RWPE2 (cell line): ENCODE results near the gene AURKB.

Experiments
- ATAC-seq: fragments of 200-7000 bp; cut with Tn5 transposase; 3 replicates; pipeline ENCODE4 v1.9.1; 2021; ENCODE audit warnings: low read depth
- DNase-seq: peaks from one replicate; pipeline ENCODE4 v3.0.0-alpha.2; 2020; ENCODE audit warnings: low spot score
- H3K27ac ChIP-seq: fragments of 450-650 bp; 2 replicates; pipeline ENCODE4 v1.5.1; 2017; ENCODE audit warnings: mild to moderate bottlenecking; ENCODE audit not compliant: poor library complexity, severe bottlenecking
- H3K27me3 ChIP-seq: fragments of 250-450 bp; sonication (Bioruptor Pico); 2 replicates; pipeline ENCODE4 v1.5.1; 2021; ENCODE audit warnings: mild to moderate bottlenecking, moderate library complexity; ENCODE audit not compliant: insufficient read depth, poor library complexity, severe bottlenecking
- H3K36me3 ChIP-seq: fragments of 250-450 bp; sonication (Bioruptor Pico); 2 replicates; pipeline ENCODE4 v1.5.1; 2020; ENCODE audit warnings: low read depth, mild to moderate bottlenecking, moderate library complexity
- H3K4me1 ChIP-seq: fragments of 250-450 bp; sonication (Bioruptor Pico); 2 replicates; pipeline ENCODE4 v1.5.1; 2021; ENCODE audit warnings: mild to moderate bottlenecking, moderate library complexity; ENCODE audit not compliant: insufficient read depth, poor library complexity, severe bottlenecking
- H3K4me3 ChIP-seq: fragments of 250-450 bp; sonication (Bioruptor Pico); 2 replicates; pipeline ENCODE4 v1.5.1; 2021; ENCODE audit warnings: mild to moderate bottlenecking, moderate library complexity; ENCODE audit not compliant: severe bottlenecking
- H3K9me3 ChIP-seq: fragments of 250-450 bp; sonication (Bioruptor Pico); 2 replicates; pipeline ENCODE4 v1.5.1; 2021; ENCODE audit warnings: mild to moderate bottlenecking, moderate library complexity; ENCODE audit not compliant: severe bottlenecking
- TF ChIP-seq, protein P1 (sequence below): fragments of 450-650 bp; IDR thresholded peaks from one replicate; pipeline ENCODE4 v1.5.1; 2017; ENCODE audit warnings: mild to moderate bottlenecking, moderate library complexity; ENCODE audit not compliant: poor library complexity, severe bottlenecking

Gene AURKB

DNA sequence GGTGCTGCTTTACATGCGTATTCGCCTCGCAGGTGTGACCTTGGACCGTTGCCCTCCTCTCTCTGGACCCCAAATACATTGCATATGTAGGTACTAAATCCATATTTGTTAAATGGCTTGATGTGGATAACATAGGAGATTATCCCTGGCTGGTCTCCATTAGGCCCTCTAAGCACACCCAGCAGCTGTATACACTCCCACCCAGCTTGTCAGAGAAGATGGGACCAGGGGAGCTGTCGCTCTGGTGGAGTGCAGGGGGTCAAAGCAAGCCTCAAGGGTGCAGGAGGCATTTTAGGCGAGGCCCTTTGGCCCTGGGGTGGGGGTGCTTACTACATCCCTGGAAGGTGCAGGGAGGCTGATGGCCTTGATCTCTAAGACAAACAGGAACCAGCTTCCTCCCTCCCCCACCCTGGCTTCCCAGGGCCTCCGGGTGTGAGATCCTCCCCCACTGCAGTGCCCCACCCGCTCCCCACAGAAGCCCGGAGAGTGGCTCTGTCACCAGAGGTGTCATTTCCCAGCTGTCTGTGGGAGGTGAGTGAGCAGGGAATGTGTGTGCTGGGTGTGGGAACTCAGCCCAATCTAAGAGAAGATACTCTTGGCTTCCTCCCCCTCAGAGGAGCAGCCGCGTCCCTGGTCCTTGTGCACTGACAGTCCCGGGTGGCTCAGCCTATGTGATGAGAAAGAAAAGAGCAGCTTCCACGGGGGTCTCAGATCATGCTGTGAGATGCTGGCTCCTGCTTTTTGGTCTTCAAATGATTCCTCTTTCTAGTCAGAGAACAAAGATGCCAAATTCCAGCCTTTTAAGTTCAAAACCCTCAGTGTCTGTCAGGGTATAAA, 46.2 kb downstream of the AURKB start:
- no peaks in the 10 kb centered on the region for H3K9me3 ChIP-seq
- ATAC-seq: peak; percentile 36; the same call in 2 of the 3 replicates
- peak overlapping the region; percentile 73 for H3K27ac ChIP-seq
- H3K27me3 ChIP-seq: no peaks in the 10 kb centered on the region
- TF ChIP-seq, protein P1, sequence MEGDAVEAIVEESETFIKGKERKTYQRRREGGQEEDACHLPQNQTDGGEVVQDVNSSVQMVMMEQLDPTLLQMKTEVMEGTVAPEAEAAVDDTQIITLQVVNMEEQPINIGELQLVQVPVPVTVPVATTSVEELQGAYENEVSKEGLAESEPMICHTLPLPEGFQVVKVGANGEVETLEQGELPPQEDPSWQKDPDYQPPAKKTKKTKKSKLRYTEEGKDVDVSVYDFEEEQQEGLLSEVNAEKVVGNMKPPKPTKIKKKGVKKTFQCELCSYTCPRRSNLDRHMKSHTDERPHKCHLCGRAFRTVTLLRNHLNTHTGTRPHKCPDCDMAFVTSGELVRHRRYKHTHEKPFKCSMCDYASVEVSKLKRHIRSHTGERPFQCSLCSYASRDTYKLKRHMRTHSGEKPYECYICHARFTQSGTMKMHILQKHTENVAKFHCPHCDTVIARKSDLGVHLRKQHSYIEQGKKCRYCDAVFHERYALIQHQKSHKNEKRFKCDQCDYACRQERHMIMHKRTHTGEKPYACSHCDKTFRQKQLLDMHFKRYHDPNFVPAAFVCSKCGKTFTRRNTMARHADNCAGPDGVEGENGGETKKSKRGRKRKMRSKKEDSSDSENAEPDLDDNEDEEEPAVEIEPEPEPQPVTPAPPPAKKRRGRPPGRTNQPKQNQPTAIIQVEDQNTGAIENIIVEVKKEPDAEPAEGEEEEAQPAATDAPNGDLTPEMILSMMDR: no peak
- peaks cover 25% of the 10 kb centered on the region for H3K36me3 ChIP-seq
- peaks cover 18% of the 10 kb centered on the region for H3K4me1 ChIP-seq
- H3K4me3 ChIP-seq: no peak overlapping the region
- DNase-seq: no peak

DNA sequence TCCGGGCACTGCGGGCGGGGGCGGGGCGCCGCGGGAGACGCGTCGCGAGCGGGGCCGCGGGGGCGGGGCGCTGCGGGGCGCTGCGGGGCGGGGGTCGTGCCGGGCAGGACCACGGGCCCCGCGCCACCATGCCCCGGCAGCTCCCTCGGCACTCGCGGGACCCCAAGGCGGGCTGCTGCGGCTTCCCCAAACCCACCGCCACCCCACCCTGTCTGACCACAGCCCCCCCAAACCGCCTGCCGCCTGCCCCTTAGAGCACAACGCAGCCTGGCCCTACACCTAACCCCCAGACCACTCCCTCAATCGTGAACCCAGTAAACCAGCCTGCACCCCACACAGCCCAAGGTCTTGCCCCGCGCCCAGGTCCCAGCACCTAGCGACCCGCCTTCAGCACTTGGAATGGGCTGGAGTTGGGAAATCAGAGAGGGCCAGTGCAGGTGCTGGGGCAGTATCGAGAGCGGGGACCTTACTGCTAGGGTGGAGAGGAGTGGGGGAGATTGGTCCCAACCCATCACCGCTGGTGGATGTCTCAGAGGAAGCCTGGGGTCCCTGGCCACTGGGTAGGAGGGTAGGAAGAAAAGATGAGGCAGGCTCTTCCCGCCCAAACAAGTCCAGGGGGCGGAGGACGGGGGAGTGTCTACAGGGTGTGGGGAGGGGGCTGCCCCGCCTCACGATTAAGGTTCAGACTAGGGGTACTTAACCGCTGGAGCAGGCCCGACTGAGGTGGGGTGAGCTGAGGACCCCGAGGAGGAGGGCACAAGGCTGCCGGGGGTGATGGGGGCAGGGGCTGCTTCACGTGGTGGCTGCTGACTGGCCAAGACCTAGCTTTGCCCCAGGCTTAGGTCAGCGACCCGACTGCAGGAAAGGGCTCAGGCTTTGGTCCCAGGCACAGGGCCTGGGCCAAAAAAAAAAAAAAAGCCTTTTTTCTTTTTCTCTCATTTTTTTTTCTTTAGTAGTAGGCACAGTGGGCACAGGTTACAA, 47.1 kb downstream of the AURKB start:
- ATAC-seq: peak; percentile 23; the same call in 1 of the 3 replicates
- Histone ChIP-seq H3K4me3 (peak overlapping the region; percentile 93), H3K9me3 (no peaks in the 10 kb centered on the region), H3K36me3 (peaks cover 29% of the 10 kb centered on the region), H3K27ac (peak overlapping the region; percentile 73), H3K27me3 (no peaks in the 10 kb centered on the region), H3K4me1 (peaks cover 18% of the 10 kb centered on the region)
- DNase-seq: no peak
- TF ChIP-seq, protein P1: no peak

DNA sequence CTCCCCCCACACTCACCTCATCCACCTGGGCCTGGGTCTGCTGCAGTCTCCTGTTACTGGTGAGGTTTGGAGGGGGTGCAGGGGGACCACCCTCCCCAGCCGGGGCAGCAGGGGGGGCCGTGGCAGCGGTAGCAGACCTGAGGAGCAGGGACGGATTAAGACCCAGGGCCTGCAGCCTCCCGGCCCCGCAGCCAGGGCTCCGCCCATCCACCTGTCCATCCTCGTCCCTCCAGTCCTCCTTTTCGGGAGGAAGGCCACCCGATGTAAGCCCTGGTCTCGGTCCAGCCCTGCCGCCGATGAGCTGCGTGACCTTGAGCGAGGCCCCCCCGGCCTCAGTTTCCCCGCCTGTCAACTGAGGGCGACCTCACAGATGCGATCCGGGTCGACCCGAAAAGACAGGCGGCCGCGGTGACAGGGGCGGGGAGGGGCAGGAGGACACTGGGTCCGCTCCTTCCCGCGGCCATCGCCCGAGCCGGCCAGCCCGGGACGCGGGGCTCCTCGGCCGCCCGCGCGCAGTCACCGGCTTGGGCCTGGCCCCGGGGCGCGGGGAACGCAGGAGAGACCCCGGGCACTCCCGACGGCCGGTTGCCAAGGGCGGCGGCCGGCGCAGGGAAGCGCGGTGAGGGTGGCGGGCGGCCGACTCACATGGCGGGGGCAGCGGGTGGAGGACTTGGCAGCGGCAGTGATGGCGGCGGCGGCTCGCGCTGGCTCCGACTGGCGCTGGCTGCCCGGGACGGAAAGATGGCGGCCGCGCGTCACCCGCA, 48.0 kb downstream of the AURKB start, which contains the start of gene VAMP2:
TSS of gene VAMP2 (minus strand) at position 716 of the 764 bp plus-strand sequence. CDS start at position 647, 69 bp downstream.
- H3K9me3 ChIP-seq: no peaks in the 10 kb centered on the region
- peak; percentile 51 for ATAC-seq
- peak within 1 kb of the TSS; percentile 73 for H3K27ac ChIP-seq
- H3K36me3 ChIP-seq: peaks cover 31% of the 10 kb centered on the region
- TF ChIP-seq, protein P1: no peak
- no peak for DNase-seq
- H3K4me1 ChIP-seq: peaks cover 18% of the 10 kb centered on the region
- peak within 1 kb of the TSS; percentile 93 for H3K4me3 ChIP-seq
- H3K27me3 ChIP-seq: no peaks in the 10 kb centered on the region

DNA sequence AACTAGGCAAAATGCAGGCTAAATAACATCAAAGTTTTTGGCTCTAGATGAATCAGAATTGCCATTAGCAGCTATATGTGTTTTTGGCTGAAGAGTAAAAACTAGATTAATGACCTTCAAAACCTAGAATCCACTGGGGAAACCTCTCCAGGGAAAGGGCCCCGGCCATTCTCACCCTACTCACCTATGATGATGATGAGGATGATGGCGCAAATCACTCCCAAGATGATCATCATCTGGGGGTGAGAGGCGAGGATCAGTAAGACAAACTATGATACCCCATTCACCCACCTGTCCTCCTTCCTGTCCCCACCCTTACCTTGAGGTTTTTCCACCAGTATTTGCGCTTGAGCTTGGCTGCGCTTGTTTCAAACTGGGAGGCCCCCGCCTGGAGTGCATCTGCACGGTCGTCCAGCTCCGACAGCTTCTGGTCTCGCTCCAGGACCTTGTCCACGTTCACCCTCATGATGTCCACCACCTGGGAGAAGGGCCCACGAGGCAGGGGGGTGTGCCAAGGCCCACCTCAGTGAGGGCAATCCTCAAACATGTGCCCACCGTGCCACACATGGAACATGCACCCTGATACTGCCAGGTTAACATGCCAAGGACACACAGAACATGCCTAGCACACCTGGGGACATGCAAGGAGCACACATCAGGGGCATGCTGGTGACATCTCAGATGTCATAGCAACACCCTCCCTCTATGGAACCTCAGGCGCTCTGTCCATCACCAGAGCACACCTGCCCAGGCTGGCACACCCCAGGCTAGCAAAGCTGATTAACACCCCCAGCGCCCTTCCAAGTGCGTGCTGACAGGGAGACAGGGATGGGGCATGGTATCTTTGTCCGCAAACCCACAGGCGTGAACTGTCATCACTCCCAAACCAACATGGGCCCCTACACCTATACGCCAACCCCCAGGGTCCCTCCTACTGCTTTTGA, 48.8 kb downstream of the AURKB start:
- ATAC-seq (no peak), DNase-seq (no peak)
- Histone ChIP-seq H3K4me3 (peak overlapping the region; percentile 93), H3K36me3 (peaks cover 31% of the 10 kb centered on the region), H3K27ac (peak overlapping the region; percentile 73), H3K4me1 (peaks cover 18% of the 10 kb centered on the region), H3K27me3 (no peaks in the 10 kb centered on the region), H3K9me3 (no peaks in the 10 kb centered on the region)
- TF ChIP-seq, protein P1: no peak
